Testis (tissue), 3 donors: ENCODE results near the gene MYRFL. TPM values are rescaled to one million over a fixed set of nuclear protein-coding genes. Genes with fewer than 3 reads are reported as not detected.

Experiments
- DNase-seq: peaks from one replicate; pipeline ENCODE4 v3.0.0-alpha.2; 2019
- H3K27ac ChIP-seq, 2 donors: fragments of 200-600 bp; sonication (generic); one replicate each; pipeline ENCODE4 v1.5.1; 2019
- H3K27me3 ChIP-seq: fragments of 200-600 bp; sonication (generic); one replicate; pipeline ENCODE4 v1.5.1; 2019
- H3K36me3 ChIP-seq: fragments of 200-600 bp; sonication (generic); one replicate; pipeline ENCODE4 v1.5.1; 2017; ENCODE audit warnings: low read depth; ENCODE audit errors: missing control alignments
- H3K4me1 ChIP-seq: fragments of 200-600 bp; sonication (generic); one replicate; pipeline ENCODE4 v1.5.1; 2019
- H3K4me3 ChIP-seq, 2 donors: fragments of 200-600 bp; sonication (generic); one replicate each; pipeline ENCODE4 v1.5.1; 2017 to 2019
- H3K9me3 ChIP-seq: fragments of 200-600 bp; sonication (generic); one replicate; pipeline ENCODE4 v1.5.1; 2017
- POLR2A ChIP-seq: fragments of 450-650 bp; IDR thresholded peaks from one replicate; pipeline ENCODE4 v1.6.1; 2017; ENCODE audit warnings: antibody characterized with exemption, mild to moderate bottlenecking, moderate library complexity
- WGBS, 2 donors: methylation state at CpG; one replicate each; pipeline ENCODE4 v1.1.5; 2018; 5-methylcytosine and 5-hydroxymethylcytosine counted together
- intact Hi-C: fragments of 100-400 bp; cut with DNase I; formaldehyde crosslinking; loops from one replicate; pipeline ENCODE4 v1.15.1; 2023; ENCODE audit warnings: low total_unique reads
- polyA plus RNA-seq: library from polyadenylated mRNA; stranded (reverse); fragments of 350-450 nt; fragmentation: Illumina TruSeq; extraction: RNeasy Lipid Tissue Mini Kit (QIAGEN cat#74804); gene quantifications from one replicate; pipeline ENCODE4 v1.2.3, GENCODE V29; 2014; ENCODE audit warnings: low read depth, low replicate concordance; ENCODE audit not compliant: insufficient read depth
- total RNA-seq, 2 donors: library from RNA; depleted of rRNA; stranded (reverse); fragments of >200 nt; gene quantifications; one replicate each; pipeline ENCODE4 v1.2.3, GENCODE V29; 2016
- TF ChIP-seq, protein P1 (sequence below), 3 experiments: fragments of 450-650 bp in 2 of 3; fragments of 200-600 bp in 1 of 3; sonication (generic) in 1 of 3; IDR thresholded peaks; one replicate each; pipeline ENCODE4 v1.5.1; 2016 to 2019; ENCODE audit warnings: antibody characterized with exemption in 3 of 3, mild to moderate bottlenecking in 2 of 3, moderate library complexity in 1 of 3

MYRFL gene
- total and polyA plus RNA-seq, 3 donors from 2014 or later, result 0.87 to 8.0 (median 1.0) TPM

DNA sequence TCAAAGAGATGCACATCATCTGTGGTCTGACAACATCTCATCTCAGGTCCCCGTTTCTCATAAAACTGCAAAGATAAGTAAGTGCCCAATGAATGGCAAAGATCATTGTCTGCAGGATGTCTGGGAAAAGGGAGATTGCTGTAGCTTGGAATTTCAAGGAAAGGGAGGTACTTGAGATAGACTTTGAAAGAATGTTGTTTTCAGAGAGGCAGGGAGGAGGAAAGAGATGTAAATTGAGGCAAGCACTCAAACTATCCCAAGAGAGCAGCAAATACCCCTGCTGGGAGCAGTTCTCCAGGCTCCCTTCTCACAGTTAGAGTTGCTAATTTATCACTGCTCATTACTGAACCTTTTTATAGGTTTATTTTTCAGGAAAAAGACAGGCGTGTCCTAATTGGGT, 107.1 kb downstream of the MYRFL start:
- 54 to 59% methylated on average over 2 of the region's 2 CpGs for WGBS, 2 donors
- Histone ChIP-seq H3K27ac (no peak overlapping the region), H3K27me3 (no peaks in the 10 kb centered on the region), H3K9me3 (no peaks in the 10 kb centered on the region), H3K36me3 (no peaks in the 10 kb centered on the region), H3K4me1 (no peaks in the 10 kb centered on the region), H3K4me3 (no peak overlapping the region)
- intact Hi-C loops, result no loop called here
- no peak for TF ChIP-seq POLR2A
- TF ChIP-seq, protein P1, sequence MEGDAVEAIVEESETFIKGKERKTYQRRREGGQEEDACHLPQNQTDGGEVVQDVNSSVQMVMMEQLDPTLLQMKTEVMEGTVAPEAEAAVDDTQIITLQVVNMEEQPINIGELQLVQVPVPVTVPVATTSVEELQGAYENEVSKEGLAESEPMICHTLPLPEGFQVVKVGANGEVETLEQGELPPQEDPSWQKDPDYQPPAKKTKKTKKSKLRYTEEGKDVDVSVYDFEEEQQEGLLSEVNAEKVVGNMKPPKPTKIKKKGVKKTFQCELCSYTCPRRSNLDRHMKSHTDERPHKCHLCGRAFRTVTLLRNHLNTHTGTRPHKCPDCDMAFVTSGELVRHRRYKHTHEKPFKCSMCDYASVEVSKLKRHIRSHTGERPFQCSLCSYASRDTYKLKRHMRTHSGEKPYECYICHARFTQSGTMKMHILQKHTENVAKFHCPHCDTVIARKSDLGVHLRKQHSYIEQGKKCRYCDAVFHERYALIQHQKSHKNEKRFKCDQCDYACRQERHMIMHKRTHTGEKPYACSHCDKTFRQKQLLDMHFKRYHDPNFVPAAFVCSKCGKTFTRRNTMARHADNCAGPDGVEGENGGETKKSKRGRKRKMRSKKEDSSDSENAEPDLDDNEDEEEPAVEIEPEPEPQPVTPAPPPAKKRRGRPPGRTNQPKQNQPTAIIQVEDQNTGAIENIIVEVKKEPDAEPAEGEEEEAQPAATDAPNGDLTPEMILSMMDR (IDR thresholded peaks at IDR 0.05), result no peak
- DNase-seq, result no peak

- no peak for TF ChIP-seq POLR2A
- TF ChIP-seq, protein P1 (IDR thresholded peaks at IDR 0.05), result no peak
- H3K4me1 ChIP-seq, result no peaks in the 10 kb centered on the region
- no peak for DNase-seq
- H3K4me3 ChIP-seq, result no peak overlapping the region
- 68 to 80% methylated on average over 6 of the region's 6 CpGs for WGBS, 2 donors
- no peaks in the 10 kb centered on the region for H3K27me3 ChIP-seq
- no peaks in the 10 kb centered on the region for H3K9me3 ChIP-seq
- no peak overlapping the region for H3K27ac ChIP-seq
- no peaks in the 10 kb centered on the region for H3K36me3 ChIP-seq
- intact Hi-C loops, result no loop called here
Measured at GRCh38 chr12:69932676-69933552, 107.9 kb downstream of the MYRFL start.

DNA sequence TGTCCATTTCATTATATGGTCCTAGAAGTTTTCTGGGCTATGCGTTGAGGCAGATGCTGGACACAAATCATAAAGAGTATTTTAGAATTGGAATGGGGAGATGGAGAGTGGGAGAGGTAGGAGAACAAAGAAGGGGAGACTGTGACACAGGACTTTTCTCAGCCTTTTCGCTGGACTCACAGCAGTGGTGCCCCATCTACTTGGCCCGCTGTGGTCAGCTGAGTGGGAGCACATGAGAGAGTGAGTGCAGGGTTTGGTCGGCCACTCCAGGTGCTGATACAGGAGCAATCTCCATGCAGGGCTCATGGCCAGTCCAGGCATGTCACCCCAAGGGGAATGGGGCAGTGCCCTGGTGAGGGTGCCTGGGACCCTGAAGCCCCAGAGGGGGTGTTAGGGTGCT, 109.0 kb downstream of the MYRFL start:
- no peak overlapping the region for H3K4me3 ChIP-seq
- TF ChIP-seq, protein P1 (IDR thresholded peaks at IDR 0.05), result no peak
- TF ChIP-seq POLR2A, result no peak
- no peaks in the 10 kb centered on the region for H3K4me1 ChIP-seq
- no peaks in the 10 kb centered on the region for H3K27me3 ChIP-seq
- no peaks in the 10 kb centered on the region for H3K9me3 ChIP-seq
- no peaks in the 10 kb centered on the region for H3K36me3 ChIP-seq
- DNase-seq, result no peak
- no peak overlapping the region for H3K27ac ChIP-seq
- WGBS, 2 donors, result 98 to 99% methylated on average over 4 of the region's 4 CpGs
- intact Hi-C loops, result no loop called here

GRCh38 chr12:69935651-69936100, 110.6 kb downstream of the MYRFL start:
- intact Hi-C loops, result no loop called here
- Histone ChIP-seq H3K27me3 (no peaks in the 10 kb centered on the region), H3K4me1 (no peaks in the 10 kb centered on the region), H3K9me3 (no peaks in the 10 kb centered on the region), H3K4me3 (no peak overlapping the region), H3K27ac (no peak overlapping the region), H3K36me3 (no peaks in the 10 kb centered on the region)
- no peak for DNase-seq
- TF ChIP-seq POLR2A, result no peak
- TF ChIP-seq, protein P1 (IDR thresholded peaks at IDR 0.05), result no peak
- 63 to 77% methylated on average over 5 of the region's 5 CpGs for WGBS, 2 donors
